Measurements from ENCODE around the gene SYT7. TPM values are rescaled to one million over a fixed set of nuclear protein-coding genes. Genes with fewer than 3 reads are reported as not detected.
A peak's percentile ranks its signal among the peaks of the same experiment; 100 is the strongest.

Gene SYT7
- total and polyA plus RNA-seq, 2 of the 8 experiments (the other 6 are each of a cell fraction or from before 2014, with no cell fraction given), result 9.6 to 10.5 TPM

- no peak for TF ChIP-seq CHD1 (IDR thresholded peaks at IDR 0.05; ENCODE audit: low read depth, low read length)
- TF ChIP-seq NANOG (IDR thresholded peaks at IDR 0.05; ENCODE audit: insufficient read depth, low read depth, low read length, poor library complexity, severe bottlenecking), result no peak
- no peak for TF ChIP-seq GTF2F1 (IDR thresholded peaks at IDR 0.05; ENCODE audit: borderline replicate concordance, low read depth, low read length)
- no peak for TF ChIP-seq ATF3 (IDR thresholded peaks at IDR 0.05; ENCODE audit: insufficient read depth, low read depth, low read length)
- Histone ChIP-seq H3K27ac (ENCODE audit: low read depth, low read length) (no peak overlapping the region), H4K91ac (replicated peaks; ENCODE audit: insufficient read length, low read length) (peak overlapping the region; percentile 72), H3K79me2 (ENCODE audit: control insufficient read depth in 1 of 2, insufficient read depth in 2 of 2, low read length in 2 of 2) (no peaks in the 10 kb centered on the region), H3K14ac (ENCODE audit: insufficient read length) (no peak overlapping the region), H3K27me3 (replicated peaks in 1 of 4; ENCODE audit: control insufficient read depth in 3 of 4, extremely low read depth in 1 of 4, insufficient read depth in 3 of 4, low read length in 3 of 4) (no peaks in the 10 kb centered on the region; a peak in 1 of 7 replicates), H2BK15ac (ENCODE audit: low read length) (peak overlapping the region; percentile 92; the same call in 1 of the 2 replicates), H3K23me2 (ENCODE audit: low read depth, low read length) (no peaks in the 10 kb centered on the region), H2AFZ (ENCODE audit: low read length) (no peak overlapping the region), H3K4me3 (ENCODE audit: extremely low read depth in 1 of 4, insufficient read depth in 2 of 4, low read depth in 3 of 4, low read length in 4 of 4) (no peak overlapping the region), H3K23ac (ENCODE audit: insufficient read length) (no peak overlapping the region), H2AK5ac (ENCODE audit: low read depth, low read length) (peak overlapping the region; percentile 71; the same call in 1 of the 2 replicates), H3K4ac (replicated peaks; ENCODE audit: insufficient read length, low read depth, low read length) (peak overlapping the region; percentile 82), H2BK12ac (ENCODE audit: low read depth, low read length) (peak overlapping the region; percentile 86; the same call in 1 of the 2 replicates), H2BK120ac (replicated peaks; ENCODE audit: low read depth, low read length) (no peak overlapping the region), H4K8ac (ENCODE audit: extremely low read depth, insufficient read depth, low read length) (no peak overlapping the region), H3K79me1 (ENCODE audit: low read depth, low read length) (no peaks in the 10 kb centered on the region), H2BK20ac (ENCODE audit: low read length) (peak overlapping the region; percentile 90; the same call in 1 of the 2 replicates), H3K4me1 (replicated peaks in 1 of 4; ENCODE audit: control insufficient read depth in 3 of 4, insufficient read depth in 4 of 4, low read length in 3 of 4) (peaks cover 5 to 39% (median 18%) of the 10 kb centered on the region in 4 experiments), H3K9me3 (ENCODE audit: insufficient read depth in 2 of 2, low read depth in 1 of 2, low read length in 1 of 2) (no peaks in the 10 kb centered on the region; a peak in 1 of 4 replicates), H3K9ac (replicated peaks in 1 of 4; ENCODE audit: extremely low read depth in 1 of 4, low read depth in 3 of 4, low read length in 3 of 4) (no peak overlapping the region), H3K18ac (ENCODE audit: extremely low read depth, low read length) (peak overlapping the region; percentile 87; the same call in 1 of the 2 replicates), H2BK5ac (ENCODE audit: low read depth, low read length) (peak overlapping the region; percentile 89; the same call in 1 of the 2 replicates), H4K5ac (ENCODE audit: insufficient read length, low read depth, low read length) (peak overlapping the region; percentile 13), H3K36me3 (ENCODE audit: control insufficient read depth in 2 of 4, insufficient read depth in 4 of 4, low read length in 3 of 4) (no peaks in the 10 kb centered on the region), H4K20me1 (replicated peaks in 1 of 2; ENCODE audit: control insufficient read depth in 1 of 2, insufficient read depth in 2 of 2, low read length in 2 of 2) (peaks cover 0 to 2% of the 10 kb centered on the region in 2 experiments), H3K4me2 (ENCODE audit: insufficient read depth in 1 of 2, low read depth in 2 of 2, low read length in 2 of 2) (no peak overlapping the region), H3K56ac (replicated peaks; ENCODE audit: insufficient read length, low read depth, low read length) (no peak overlapping the region)
- no peak for FAIRE-seq
- POLR2A ChIA-PET (ENCODE audit: partially characterized antibody), result interaction anchor here (0.7 to 0.9 kb wide), 2 partner anchors 9 to 23 kb away, joined by 3 to 4 read pairs; no protein-coding TSS in a partner anchor
- WGBS, 2 experiments (ENCODE audit: extremely low coverage in 1 of 2, insufficient coverage in 1 of 2, insufficient read length in 1 of 2, insufficient replicate concordance in 2 of 2, low coverage in 1 of 2, low lambda C conversion rate in 2 of 2, missing lambda C conversion rate in 1 of 2), result 83% methylated on average over 15 of the region's 16 CpGs; no CpG with 5 or more reads in 1 of the 2 experiments
- no peak for DNase-seq (ENCODE audit: low read depth in 1 of 2, low spot score in 2 of 2)
- CTCF ChIA-PET (ENCODE audit: partially characterized antibody), result interaction anchor here (0.8 to 23.7 kb wide), 14 partner anchors 11 to 341 kb away, joined by 3 to 330 read pairs (median 6); no protein-coding TSS in a partner anchor
Observed at GRCh38 chr11:61542705-61543104, 38.2 kb downstream of the SYT7 start.

Measured in H1 (cell line).